Neuronal stem cell (in vitro differentiated cells): ENCODE results near the gene SLC17A9.
A peak's percentile ranks its signal among the peaks of the same experiment; 100 is the strongest.

Source experiments
- DNase-seq: peaks from one replicate; pipeline ENCODE4 v3.0.0-alpha.2; 2013; ENCODE audit warnings: low spot score
- H2AFZ ChIP-seq: one replicate; pipeline ENCODE4 v1.6.1; 2013; ENCODE audit warnings: mild to moderate bottlenecking, low read length, inconsistent platforms
- H2AK5ac ChIP-seq: 2 replicates; pipeline ENCODE4 v1.6.1; 2013; ENCODE audit warnings: low read depth, mild to moderate bottlenecking, inconsistent platforms, low read length, moderate library complexity, mixed read lengths
- H2BK120ac ChIP-seq: 2 replicates; pipeline ENCODE4 v1.6.1; 2013; ENCODE audit warnings: low read depth, mild to moderate bottlenecking, inconsistent platforms, low read length, moderate library complexity, mixed read lengths
- H2BK12ac ChIP-seq: one replicate; pipeline ENCODE4 v1.6.1; 2013; ENCODE audit warnings: low read length, inconsistent platforms
- H2BK15ac ChIP-seq: 2 replicates; pipeline ENCODE4 v1.6.1; 2013; ENCODE audit warnings: mild to moderate bottlenecking, low read length, inconsistent platforms, mixed read lengths
- H2BK5ac ChIP-seq: one replicate; pipeline ENCODE4 v1.6.1; 2013; ENCODE audit warnings: inconsistent platforms, mild to moderate bottlenecking, low read length, moderate library complexity
- H3K14ac ChIP-seq: one replicate; pipeline ENCODE4 v1.6.1; 2013; ENCODE audit warnings: low read length, inconsistent platforms
- H3K18ac ChIP-seq: 2 replicates; pipeline ENCODE4 v1.6.1; 2013; ENCODE audit warnings: low read length, inconsistent platforms
- H3K23ac ChIP-seq: 2 replicates; pipeline ENCODE4 v1.6.1; 2013; ENCODE audit warnings: low read depth, mild to moderate bottlenecking, mixed read lengths, low read length, inconsistent platforms; ENCODE audit not compliant: poor library complexity
- H3K27ac ChIP-seq: replicated peaks from 3 replicates; pipeline ENCODE4 v1.5.1; 2013; ENCODE audit warnings: low read length, inconsistent platforms
- H3K27me3 ChIP-seq, 3 experiments: 2 replicates each; pipeline ENCODE4 v1.6.1; 2013; ENCODE audit warnings: low read length in 3 of 3, mild to moderate bottlenecking in 2 of 3, inconsistent platforms in 1 of 3, low read depth in 1 of 3, mixed read lengths in 1 of 3, moderate library complexity in 1 of 3; ENCODE audit not compliant: control insufficient read depth in 3 of 3, insufficient read depth in 3 of 3
- H3K36me3 ChIP-seq, 2 donors: replicated peaks in 1 of 2; 2 replicates each; pipeline ENCODE4 v1.6.1; 2013; ENCODE audit warnings: low read length in 2 of 2; ENCODE audit not compliant: control insufficient read depth in 2 of 2, insufficient read depth in 2 of 2
- H3K4ac ChIP-seq: 2 replicates; pipeline ENCODE4 v1.6.1; 2013; ENCODE audit warnings: inconsistent platforms, mild to moderate bottlenecking, low read length, moderate library complexity
- H3K4me1 ChIP-seq, 2 donors: 1 replicate in 1 of 2; 2 replicates in 1 of 2; pipeline ENCODE4 v1.6.1; 2013; ENCODE audit warnings: low read length in 2 of 2, low read depth in 1 of 2; ENCODE audit not compliant: control insufficient read depth in 2 of 2, insufficient read depth in 1 of 2
- H3K4me2 ChIP-seq: one replicate; pipeline ENCODE4 v1.6.1; 2013; ENCODE audit warnings: mild to moderate bottlenecking, low read length, inconsistent platforms; ENCODE audit not compliant: insufficient read depth, poor library complexity, severe bottlenecking
- H3K4me3 ChIP-seq, 2 donors: 2 replicates each; pipeline ENCODE4 v1.5.1; 2013; ENCODE audit warnings: low read length in 2 of 2, mild to moderate bottlenecking in 2 of 2, inconsistent platforms in 1 of 2, moderate library complexity in 1 of 2
- H3K79me1 ChIP-seq: one replicate; pipeline ENCODE4 v1.6.1; 2013; ENCODE audit warnings: low read depth, mild to moderate bottlenecking, inconsistent platforms, low read length, moderate library complexity
- H3K9ac ChIP-seq: one replicate; pipeline ENCODE4 v1.6.1; 2013; ENCODE audit warnings: mild to moderate bottlenecking, low read depth, low read length, inconsistent platforms; ENCODE audit not compliant: poor library complexity
- H3K9me3 ChIP-seq, 2 donors: replicated peaks in 1 of 2; 2 replicates each; pipeline versions ENCODE3 to v1.6.1; 2013; ENCODE audit warnings: low read length in 2 of 2, mild to moderate bottlenecking in 2 of 2, inconsistent platforms in 1 of 2, low read depth in 1 of 2, mixed read lengths in 1 of 2, moderate library complexity in 1 of 2; ENCODE audit not compliant: control insufficient read depth in 2 of 2, insufficient read depth in 1 of 2
- H4K8ac ChIP-seq: one replicate; pipeline ENCODE4 v1.6.1; 2013; ENCODE audit warnings: low read depth, mild to moderate bottlenecking, inconsistent platforms, low read length, moderate library complexity
- H4K91ac ChIP-seq: one replicate; pipeline ENCODE4 v1.6.1; 2013; ENCODE audit warnings: low read length, low read depth, mild to moderate bottlenecking, inconsistent platforms; ENCODE audit not compliant: poor library complexity
- WGBS, 2 donors: extraction: QIAGEN DNeasy Blood & Tissue Kit; methylation state at CpG; one replicate each; pipeline ENCODE4 v1.1.7; 2013; ENCODE audit warnings: missing lambda C conversion rate in 2 of 2, mixed read lengths in 1 of 2; ENCODE audit not compliant: insufficient read length in 2 of 2, insufficient replicate concordance in 1 of 2; ENCODE audit errors: extremely low coverage in 2 of 2; 5-methylcytosine and 5-hydroxymethylcytosine counted together

Gene SLC17A9

GRCh38 chr20:63017076-63017825 is 64.7 kb downstream of the SLC17A9 start:
- no peaks in the 10 kb centered on the region for H3K36me3 ChIP-seq
- H3K4me2 ChIP-seq = no peak overlapping the region
- H3K18ac ChIP-seq = peak overlapping the region; percentile 78
- no peaks in the 10 kb centered on the region for H3K79me1 ChIP-seq
- H3K4ac ChIP-seq = peak overlapping the region; percentile 14
- peak overlapping the region; percentile 100 for H2AK5ac ChIP-seq
- H4K91ac ChIP-seq = peak overlapping the region; percentile 64
- H3K9me3 ChIP-seq = peaks cover 6 to 26% of the 10 kb centered on the region in 2 donors
- no peaks in the 10 kb centered on the region for H3K27me3 ChIP-seq
- peak overlapping the region; percentile 66 for H3K14ac ChIP-seq
- H3K23ac ChIP-seq = peak overlapping the region; percentile 87
- peak overlapping the region; percentile 82 for H2BK12ac ChIP-seq
- no peak overlapping the region for H3K4me3 ChIP-seq
- H4K8ac ChIP-seq = no peak overlapping the region
- peak overlapping the region; percentile 56 for H3K9ac ChIP-seq
- no CpG with 5 or more reads among the region's 22 CpGs for WGBS, 2 donors
- no peak overlapping the region for H3K27ac ChIP-seq
- peak overlapping the region; percentile 99 for H2BK15ac ChIP-seq
- H2BK120ac ChIP-seq = peak overlapping the region; percentile 39
- peak overlapping the region; percentile 59 for H2BK5ac ChIP-seq
- H3K4me1 ChIP-seq = peaks cover 13 to 18% of the 10 kb centered on the region in 2 donors
- H2AFZ ChIP-seq = no peak overlapping the region
- DNase-seq = no peak

GRCh38 chr20:63017826-63018411 is 65.4 kb downstream of the SLC17A9 start:
- peak overlapping the region; percentile 36 for H2BK120ac ChIP-seq
- H3K4ac ChIP-seq = peak overlapping the region; percentile 14
- no peak overlapping the region for H3K4me2 ChIP-seq
- H3K27me3 ChIP-seq = peaks cover 0 to 5% (median 0%) of the 10 kb centered on the region in 3 experiments
- DNase-seq = no peak
- H2BK15ac ChIP-seq = peak overlapping the region; percentile 99
- H4K8ac ChIP-seq = no peak overlapping the region
- peak overlapping the region; percentile 59 for H2BK5ac ChIP-seq
- no peaks in the 10 kb centered on the region for H3K36me3 ChIP-seq
- H3K27ac ChIP-seq = no peak overlapping the region
- H2AFZ ChIP-seq = no peak overlapping the region
- peak overlapping the region; percentile 78 for H3K18ac ChIP-seq
- peak overlapping the region; percentile 100 for H2AK5ac ChIP-seq
- H3K23ac ChIP-seq = peak overlapping the region; percentile 87
- H3K9me3 ChIP-seq = peaks cover 3 to 21% of the 10 kb centered on the region in 2 donors
- WGBS, 2 donors = no CpG with 5 or more reads among the region's 25 CpGs
- no peaks in the 10 kb centered on the region for H3K79me1 ChIP-seq
- peak overlapping the region; percentile 75 for H2BK12ac ChIP-seq
- peak overlapping the region; percentile 47 for H3K14ac ChIP-seq
- peak overlapping the region; percentile 18 for H3K9ac ChIP-seq
- H4K91ac ChIP-seq = no peak overlapping the region
- peak overlapping the region in 1 of 2 donors; percentile 47 for H3K4me3 ChIP-seq
- H3K4me1 ChIP-seq = peaks cover 13 to 18% of the 10 kb centered on the region in 2 donors
